ENCODE measurements around the gene ADAR.

- no peak for TF ChIP-seq EZH2 (IDR thresholded peaks at IDR 0.05; ENCODE audit: low read depth, unreplicated experiment)
- no peak for TF ChIP-seq CREB1 (CRISPR knock-in tag; IDR thresholded peaks at IDR 0.05; ENCODE audit: low read depth)
- no peak for TF ChIP-seq CTCF (conservative IDR thresholded peaks at IDR 0.05; ENCODE audit: low read depth in 2 of 2)
- TF ChIP-seq NANOG (IDR thresholded peaks at IDR 0.05; ENCODE audit: borderline replicate concordance) = no peak
- no peak for TF ChIP-seq POLR2AphosphoS5 (IDR thresholded peaks at IDR 0.05; ENCODE audit: low read depth)
- no peak for TF ChIP-seq REST (IDR thresholded peaks at IDR 0.05; ENCODE audit: unreplicated experiment)
- no peak for TF ChIP-seq STAT1 (IDR thresholded peaks at IDR 0.05; ENCODE audit: unreplicated experiment)
These were observed 32.6 kb downstream of the ADAR start for GRCh38 chr1:154575147-154575927.

Measured in GM23338 (cell line).